ENCODE data around the gene SNAPIN.

SNAPIN gene, protein sequence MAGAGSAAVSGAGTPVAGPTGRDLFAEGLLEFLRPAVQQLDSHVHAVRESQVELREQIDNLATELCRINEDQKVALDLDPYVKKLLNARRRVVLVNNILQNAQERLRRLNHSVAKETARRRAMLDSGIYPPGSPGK

DNA sequence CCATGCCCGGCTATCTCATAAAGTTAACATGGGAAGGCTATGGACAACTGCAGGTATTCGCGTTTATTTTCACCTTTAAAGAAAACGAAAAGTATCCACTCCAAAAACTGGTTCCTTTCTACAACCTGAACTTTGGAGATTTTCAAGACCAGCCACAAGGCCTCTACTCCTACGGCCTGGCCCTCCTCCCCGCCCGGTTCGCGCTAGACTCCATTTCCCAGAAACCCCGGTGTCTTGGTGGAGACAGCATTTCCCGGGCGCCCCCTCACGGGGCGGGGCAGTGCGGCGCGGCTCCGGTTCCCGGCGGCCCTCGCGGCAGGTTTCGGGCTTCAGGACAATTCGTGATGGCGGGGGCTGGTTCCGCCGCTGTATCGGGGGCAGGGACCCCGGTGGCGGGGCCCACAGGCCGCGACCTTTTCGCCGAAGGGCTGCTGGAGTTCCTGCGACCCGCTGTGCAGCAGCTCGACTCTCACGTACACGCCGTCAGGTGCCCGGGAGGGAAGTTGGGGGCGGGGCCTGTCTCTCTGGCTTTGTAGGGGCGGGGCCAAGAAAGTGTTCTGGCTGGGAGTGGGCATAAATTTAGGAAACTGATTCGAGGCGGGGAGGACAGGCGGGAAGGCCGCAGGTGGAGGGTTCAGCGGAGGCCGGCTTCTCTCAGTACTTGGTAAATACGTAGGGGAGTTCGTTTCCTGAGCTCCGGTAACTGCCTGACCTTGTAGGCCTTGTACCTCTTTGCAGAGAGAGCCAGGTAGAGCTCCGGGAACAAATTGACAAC is at the start of gene SNAPIN:
SNAPIN (plus strand) TSS at position 304 of the 775 bp plus-strand sequence; CDS start at position 345, 41 bp downstream.
- Histone ChIP-seq H3K27ac (peak within 1 kb of the TSS; percentile 94 to 97), H3K4me3 (peak within 1 kb of the TSS; percentile 78)
- peak; percentile 96 for DNase-seq (ENCODE audit: low spot score)
- TF ChIP-seq, protein P1, sequence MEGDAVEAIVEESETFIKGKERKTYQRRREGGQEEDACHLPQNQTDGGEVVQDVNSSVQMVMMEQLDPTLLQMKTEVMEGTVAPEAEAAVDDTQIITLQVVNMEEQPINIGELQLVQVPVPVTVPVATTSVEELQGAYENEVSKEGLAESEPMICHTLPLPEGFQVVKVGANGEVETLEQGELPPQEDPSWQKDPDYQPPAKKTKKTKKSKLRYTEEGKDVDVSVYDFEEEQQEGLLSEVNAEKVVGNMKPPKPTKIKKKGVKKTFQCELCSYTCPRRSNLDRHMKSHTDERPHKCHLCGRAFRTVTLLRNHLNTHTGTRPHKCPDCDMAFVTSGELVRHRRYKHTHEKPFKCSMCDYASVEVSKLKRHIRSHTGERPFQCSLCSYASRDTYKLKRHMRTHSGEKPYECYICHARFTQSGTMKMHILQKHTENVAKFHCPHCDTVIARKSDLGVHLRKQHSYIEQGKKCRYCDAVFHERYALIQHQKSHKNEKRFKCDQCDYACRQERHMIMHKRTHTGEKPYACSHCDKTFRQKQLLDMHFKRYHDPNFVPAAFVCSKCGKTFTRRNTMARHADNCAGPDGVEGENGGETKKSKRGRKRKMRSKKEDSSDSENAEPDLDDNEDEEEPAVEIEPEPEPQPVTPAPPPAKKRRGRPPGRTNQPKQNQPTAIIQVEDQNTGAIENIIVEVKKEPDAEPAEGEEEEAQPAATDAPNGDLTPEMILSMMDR (IDR thresholded peaks at IDR 0.05), result no peak

DNA sequence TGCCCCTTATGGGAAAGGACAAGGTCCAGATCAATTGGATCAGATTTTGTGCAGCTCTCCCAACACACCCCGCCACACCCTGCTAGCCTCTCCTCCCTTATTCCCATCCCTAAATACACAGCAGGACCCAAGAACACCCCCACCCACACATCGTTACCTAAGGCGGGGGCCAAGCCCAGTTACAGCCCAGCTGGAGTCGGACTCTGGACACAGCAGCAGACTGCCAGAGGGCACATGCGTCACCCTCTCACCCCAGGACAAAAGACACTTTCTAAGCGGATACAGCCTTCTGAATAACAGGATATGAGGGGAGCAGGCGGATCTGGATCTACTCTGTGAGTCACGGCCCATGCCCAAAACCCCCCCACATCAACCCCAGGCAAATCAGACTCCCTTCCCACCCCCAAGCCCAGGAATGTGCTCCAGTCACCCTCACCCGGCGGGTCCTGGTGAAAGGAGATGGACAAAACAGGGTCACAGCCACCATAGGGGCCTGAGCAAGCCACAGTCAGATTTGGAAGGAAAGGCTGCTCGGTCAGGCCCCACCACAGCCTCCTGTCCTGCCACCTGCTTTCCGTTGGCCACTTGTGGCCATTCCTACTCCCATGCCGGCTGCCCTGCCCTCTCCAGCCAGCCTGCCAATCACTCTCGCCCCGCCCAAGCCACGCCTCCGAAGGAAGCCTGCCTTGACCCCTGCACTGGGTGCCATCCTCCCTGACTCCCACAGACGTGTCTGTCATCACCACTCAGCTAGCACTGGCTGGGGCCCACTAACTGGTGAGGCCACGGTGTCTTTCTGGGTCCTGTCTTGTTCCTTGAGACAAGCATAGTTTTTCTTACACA is 49.5 kb upstream of the SNAPIN start:
- Histone ChIP-seq H3K27ac (peak overlapping the region; percentile 80 to 97), H3K4me3 (peak overlapping the region; percentile 86)
- DNase-seq (ENCODE audit: low spot score), result peak; percentile 92
- TF ChIP-seq, protein P1 (IDR thresholded peaks at IDR 0.05), result no peak

DNA sequence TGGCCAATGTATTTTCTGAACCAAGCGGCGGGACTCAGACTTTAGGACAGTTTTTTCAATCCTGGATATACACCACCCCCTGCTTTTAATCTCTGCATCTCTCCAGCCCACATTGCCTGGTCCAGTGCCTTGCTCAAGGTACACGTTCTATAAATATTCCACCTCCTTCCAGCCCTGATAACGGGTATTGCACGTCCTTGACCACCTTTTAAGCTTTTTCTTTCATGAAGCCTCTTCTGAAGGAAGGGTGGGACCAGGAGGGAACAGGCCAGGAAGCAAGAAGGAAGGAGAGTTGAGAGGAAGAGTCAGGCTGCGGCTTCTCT is 49.0 kb upstream of the SNAPIN start:
- H3K27ac ChIP-seq, result peak overlapping the region; percentile 80 to 97
- DNase-seq (ENCODE audit: low spot score), result no peak
- peak overlapping the region; percentile 86 for H3K4me3 ChIP-seq
- TF ChIP-seq, protein P1 (IDR thresholded peaks at IDR 0.05), result no peak

DNA sequence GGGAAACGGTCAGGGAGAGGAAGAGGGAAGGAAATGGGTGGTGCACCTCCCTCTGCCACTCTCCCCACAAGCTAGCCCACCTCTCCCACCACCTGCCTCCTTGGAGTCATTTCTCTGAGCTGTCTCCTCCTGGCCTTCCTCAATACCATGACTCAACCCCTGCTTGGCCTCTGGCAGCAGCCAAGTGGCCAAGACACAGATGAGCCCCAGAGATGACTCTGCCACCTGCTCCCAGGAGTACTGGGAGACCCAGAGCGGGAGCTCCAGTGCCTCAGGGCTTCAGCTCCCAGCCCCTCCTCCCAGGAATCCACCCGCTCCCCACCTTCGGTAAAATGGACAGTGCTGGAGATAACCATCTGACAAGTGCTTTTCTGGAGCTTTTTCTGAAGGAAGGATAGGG is 48.2 kb upstream of the SNAPIN start:
- H3K4me3 ChIP-seq, result peak overlapping the region; percentile 86

DNA sequence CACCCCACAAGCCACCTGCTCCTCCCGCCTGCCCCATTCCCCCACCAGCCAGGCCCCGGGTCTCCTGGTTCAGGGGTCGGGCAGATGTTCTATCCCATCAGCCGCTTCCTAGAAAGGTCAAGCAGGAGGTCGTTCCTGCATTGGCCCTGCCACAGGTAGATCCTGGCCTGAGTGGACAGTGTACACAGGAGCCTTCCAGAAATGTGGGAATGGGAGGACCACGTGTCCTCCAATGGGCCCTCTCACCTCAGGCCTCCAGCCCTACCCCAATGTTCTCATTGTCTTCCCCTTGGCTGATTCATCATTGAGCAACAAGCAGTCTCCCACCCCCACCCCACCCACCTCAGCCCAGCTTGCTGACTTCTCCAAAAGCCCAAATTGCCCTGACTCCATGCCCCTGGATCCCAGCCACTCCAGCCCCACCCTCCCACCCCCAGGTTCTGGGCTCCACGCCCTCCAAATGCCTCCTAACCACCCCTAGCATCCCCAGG is 47.6 kb upstream of the SNAPIN start:
- H3K27ac ChIP-seq, result peak overlapping the region; percentile 80 to 97
- peak overlapping the region; percentile 86 for H3K4me3 ChIP-seq
- TF ChIP-seq, protein P1 (IDR thresholded peaks at IDR 0.05), result no peak
- DNase-seq (ENCODE audit: low spot score), result no peak

More for the DNA sequence above, 48.2 kb upstream of the SNAPIN start:
- TF ChIP-seq, protein P1 (IDR thresholded peaks at IDR 0.05), result no peak
- no peak for DNase-seq (ENCODE audit: low spot score)
- H3K27ac ChIP-seq, result peak overlapping the region; percentile 80 to 97

DNA sequence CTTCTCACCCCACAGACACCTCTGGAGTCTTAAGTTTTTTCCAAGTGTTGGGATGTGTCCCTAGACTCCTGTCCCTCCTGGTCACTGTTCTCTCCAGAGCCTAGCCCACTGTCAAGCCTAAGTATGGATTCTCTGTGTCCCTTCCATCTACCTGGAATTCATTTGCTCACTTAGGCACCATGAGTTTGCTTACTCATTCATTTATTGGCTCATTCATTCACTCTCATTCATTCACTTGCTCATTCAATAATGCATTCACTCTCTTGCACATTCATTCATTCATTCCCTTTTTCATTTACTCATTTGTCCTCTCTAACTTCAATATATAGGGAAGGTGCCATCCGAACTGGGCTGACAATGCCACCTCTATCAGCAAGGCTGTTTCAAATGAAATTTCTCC is 47.1 kb upstream of the SNAPIN start:
- DNase-seq (ENCODE audit: low spot score), result no peak
- Histone ChIP-seq H3K4me3 (peak overlapping the region; percentile 86), H3K27ac (peak overlapping the region; percentile 94 to 97)
- TF ChIP-seq, protein P1 (IDR thresholded peaks at IDR 0.05), result no peak

All from coronary artery (tissue), 2 donors.